RPMI7951 (cell line): ENCODE data around the gene RASGRP2. TPM values are rescaled to one million over a fixed set of nuclear protein-coding genes. Genes with fewer than 3 reads are reported as not detected.

ENCODE experiments used
- DNase-seq: peaks from one replicate; pipeline ENCODE4 v3.0.0-alpha.2; 2012; ENCODE audit warnings: low read depth
- total RNA-seq: library from RNA; depleted of rRNA; stranded (reverse); fragments of >200 nt; shearing (Covaris generic); gene quantifications from 2 replicates; pipeline ENCODE4 v1.2.3, GENCODE V29; 2014

Gene RASGRP2
- total RNA-seq, 1 experiment from 2014 or later = not detected

- DNase-seq = no peak
Measured at GRCh38 chr11:64771861-64772260, 27.9 kb upstream of the RASGRP2 start.

GRCh38 chr11:64770120-64770519, 26.2 kb upstream of the RASGRP2 start:
- no peak for DNase-seq

GRCh38 chr11:64769283-64769682, 25.3 kb upstream of the RASGRP2 start:
- no peak for DNase-seq

- no peak for DNase-seq
Measured at GRCh38 chr11:64768300-64768694, 24.4 kb upstream of the RASGRP2 start.

- DNase-seq = peak; percentile 52
Measured at GRCh38 chr11:64767344-64768299, 23.7 kb upstream of the RASGRP2 start.

- no peak for DNase-seq
Measured at GRCh38 chr11:64766881-64767280, 22.9 kb upstream of the RASGRP2 start.

- no peak for DNase-seq
Measured at GRCh38 chr11:64765851-64766665, 22.1 kb upstream of the RASGRP2 start.

GRCh38 chr11:64765291-64765850, 21.4 kb upstream of the RASGRP2 start:
- no peak for DNase-seq

GRCh38 chr11:64764753-64765152, 20.8 kb upstream of the RASGRP2 start:
- no peak for DNase-seq

GRCh38 chr11:64764040-64764611, 20.2 kb upstream of the RASGRP2 start:
- DNase-seq = no peak

GRCh38 chr11:64763526-64764039, 19.6 kb upstream of the RASGRP2 start:
- DNase-seq = no peak

GRCh38 chr11:64762674-64763525, 19.0 kb upstream of the RASGRP2 start:
- no peak for DNase-seq

- DNase-seq = no peak
Measured at GRCh38 chr11:64762277-64762673, 18.3 kb upstream of the RASGRP2 start.

- no peak for DNase-seq
Measured at GRCh38 chr11:64760759-64761420, 16.9 kb upstream of the RASGRP2 start.

GRCh38 chr11:64759722-64760719, 16.1 kb upstream of the RASGRP2 start, which contains the start of gene PYGM:
PYGM (minus strand) TSS chr11:64759974; CDS start chr11:64759898, 76 bp downstream.
- DNase-seq = no peak

- DNase-seq = no peak
Measured at GRCh38 chr11:64759131-64759721, 15.3 kb upstream of the RASGRP2 start.

GRCh38 chr11:64758330-64759079, 14.6 kb upstream of the RASGRP2 start:
- DNase-seq = no peak
